Gastrocnemius medialis (tissue), 4 donors: ENCODE measurements around the gene PPFIBP1.

Experiments
- CTCF ChIP-seq, 5 experiments: fragments of 450-650 bp in 3 of 5; fragments of 200-600 bp in 2 of 5; sonication (generic) in 2 of 5; IDR thresholded peaks in 4 of 5; conservative IDR thresholded peaks in 1 of 5; 1 replicate in 4 of 5; 2 replicates in 1 of 5; pipeline ENCODE4 v1.5.1; 2016 to 2019; ENCODE audit warnings: antibody characterized with exemption in 5 of 5, mild to moderate bottlenecking in 3 of 5, moderate library complexity in 3 of 5
- POLR2A ChIP-seq, 2 donors: fragments of 450-650 bp; IDR thresholded peaks; one replicate each; pipeline ENCODE4 v1.6.1; 2017; ENCODE audit warnings: antibody characterized with exemption in 2 of 2, mild to moderate bottlenecking in 2 of 2, moderate library complexity in 2 of 2

DNA sequence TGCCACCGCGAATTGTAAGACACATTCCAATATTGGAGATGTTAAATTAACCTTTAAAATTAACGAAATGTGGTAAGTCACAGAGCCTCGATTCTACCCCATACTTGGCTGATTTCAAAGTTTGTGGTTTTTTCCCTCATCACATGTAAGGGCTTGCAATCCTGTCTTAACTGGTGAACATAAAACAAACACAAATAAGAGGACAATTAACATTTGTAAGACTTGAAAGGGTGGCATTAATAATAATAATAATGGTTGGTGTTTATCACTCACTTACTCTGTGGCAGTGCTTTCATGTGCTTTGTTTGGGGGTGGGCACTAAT, 26.6 kb downstream of the PPFIBP1 start:
- TF ChIP-seq CTCF (IDR thresholded peaks at IDR 0.05 in 4 of 5, conservative IDR thresholded peaks at IDR 0.05 in 1 of 5), result no peak
- no peak for TF ChIP-seq POLR2A (IDR thresholded peaks at IDR 0.05)
